WTC11 (cell line): ENCODE measurements around the gene CENATAC.
"Not testable (repeated sequence)": the region's sequence is repeated elsewhere in the genome, so short reads cannot be mapped to it uniquely, and the experiment has no call there.

Experiments
- KAT7 ChIP-seq: sonication (generic); formaldehyde crosslinking; IDR thresholded peaks from 2 replicates; pipeline ENCODE4 v1.8.1; 2023; ENCODE audit warnings: missing genetic modification reagents, mild to moderate bottlenecking, borderline replicate concordance
- STAT6 ChIP-seq: sonication (generic); formaldehyde crosslinking; conservative IDR thresholded peaks from 2 replicates; pipeline ENCODE4 v1.8.1; 2023; ENCODE audit warnings: mild to moderate bottlenecking, low read depth, missing genetic modification reagents, moderate library complexity
- TEAD1 ChIP-seq: sonication (generic); formaldehyde crosslinking; IDR thresholded peaks from 2 replicates; pipeline ENCODE4 v1.8.0; 2022; ENCODE audit warnings: mild to moderate bottlenecking, missing genetic modification reagents
- ZBTB43 ChIP-seq: sonication (generic); formaldehyde crosslinking; IDR thresholded peaks from 2 replicates; pipeline ENCODE4 v1.8.1; 2023; ENCODE audit warnings: mild to moderate bottlenecking, missing genetic modification reagents
- TF ChIP-seq, protein P1 (sequence below): fragments of 200-600 bp; IDR thresholded peaks from 2 replicates; pipeline ENCODE4 v1.8.0; 2022; ENCODE audit warnings: antibody characterized with exemption

- TF ChIP-seq KAT7 (CRISPR knock-in tag); TEAD1; ZBTB43 (CRISPR knock-in tag); STAT6 (CRISPR knock-in tag): not testable (repeated sequence)
- TF ChIP-seq, protein P1, sequence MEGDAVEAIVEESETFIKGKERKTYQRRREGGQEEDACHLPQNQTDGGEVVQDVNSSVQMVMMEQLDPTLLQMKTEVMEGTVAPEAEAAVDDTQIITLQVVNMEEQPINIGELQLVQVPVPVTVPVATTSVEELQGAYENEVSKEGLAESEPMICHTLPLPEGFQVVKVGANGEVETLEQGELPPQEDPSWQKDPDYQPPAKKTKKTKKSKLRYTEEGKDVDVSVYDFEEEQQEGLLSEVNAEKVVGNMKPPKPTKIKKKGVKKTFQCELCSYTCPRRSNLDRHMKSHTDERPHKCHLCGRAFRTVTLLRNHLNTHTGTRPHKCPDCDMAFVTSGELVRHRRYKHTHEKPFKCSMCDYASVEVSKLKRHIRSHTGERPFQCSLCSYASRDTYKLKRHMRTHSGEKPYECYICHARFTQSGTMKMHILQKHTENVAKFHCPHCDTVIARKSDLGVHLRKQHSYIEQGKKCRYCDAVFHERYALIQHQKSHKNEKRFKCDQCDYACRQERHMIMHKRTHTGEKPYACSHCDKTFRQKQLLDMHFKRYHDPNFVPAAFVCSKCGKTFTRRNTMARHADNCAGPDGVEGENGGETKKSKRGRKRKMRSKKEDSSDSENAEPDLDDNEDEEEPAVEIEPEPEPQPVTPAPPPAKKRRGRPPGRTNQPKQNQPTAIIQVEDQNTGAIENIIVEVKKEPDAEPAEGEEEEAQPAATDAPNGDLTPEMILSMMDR = not testable (repeated sequence)
Observed at GRCh38 chr11:119059128-119059527, 61.2 kb downstream of the CENATAC start.
